Cardiac fibroblast (primary cell): Measurements from ENCODE around the gene TRAK1.
A peak's percentile ranks its signal among the peaks of the same experiment; 100 is the strongest.

Experiments
- DNase-seq, 2 donors: peaks; one replicate each; pipeline versions ENCODE4 v3.0.0 to v3.0.0-alpha.2; 2010; ENCODE audit warnings: low read depth in 2 of 2
- H3K4me3 ChIP-seq, 2 donors: replicated peaks in 1 of 2; 1 replicate in 1 of 2; 2 replicates in 1 of 2; pipeline ENCODE4 v1.5.1; 2011; ENCODE audit warnings: low read depth in 2 of 2, low read length in 2 of 2, mild to moderate bottlenecking in 2 of 2, moderate library complexity in 1 of 2
- CTCF ChIP-seq: IDR thresholded peaks from one replicate; pipeline ENCODE4 v1.5.1; 2011; ENCODE audit warnings: low read depth, mild to moderate bottlenecking, low read length, inconsistent platforms

Gene TRAK1

GRCh38 chr3:42096796-42097565 is 5.8 kb downstream of the TRAK1 start:
- TF ChIP-seq CTCF: no peak
- H3K4me3 ChIP-seq: no peak overlapping the region

GRCh38 chr3:42097566-42097946 is 6.4 kb downstream of the TRAK1 start:
- no peak for TF ChIP-seq CTCF
- no peak for DNase-seq
- no peak overlapping the region for H3K4me3 ChIP-seq

More at GRCh38 chr3:42096796-42097565, 5.8 kb downstream of the TRAK1 start:
- DNase-seq: peak; percentile 49 to 65

GRCh38 chr3:42098171-42098570 is 7.0 kb downstream of the TRAK1 start:
- no peak for DNase-seq
- no peak overlapping the region for H3K4me3 ChIP-seq
- no peak for TF ChIP-seq CTCF

- no peak for DNase-seq
- H3K4me3 ChIP-seq: no peak overlapping the region
- TF ChIP-seq CTCF: no peak
Observed at GRCh38 chr3:42099020-42099765, 8.0 kb downstream of the TRAK1 start.

- DNase-seq: peak; percentile 76 to 91
- no peak overlapping the region for H3K4me3 ChIP-seq
- TF ChIP-seq CTCF: no peak
Observed at GRCh38 chr3:42101048-42101447, 9.9 kb downstream of the TRAK1 start.

GRCh38 chr3:42101481-42101880 is 10.3 kb downstream of the TRAK1 start:
- DNase-seq: peak; percentile 38 to 65

More at GRCh38 chr3:42101481-42101880, 10.3 kb downstream of the TRAK1 start:
- H3K4me3 ChIP-seq: no peak overlapping the region
- TF ChIP-seq CTCF: no peak
